ENCODE results near the gene KRT13. TPM values are rescaled to one million over a fixed set of nuclear protein-coding genes. Genes with fewer than 3 reads are reported as not detected.

Gene KRT13
- total RNA-seq, 1 donor from 2014 or later, result not detected

DNA sequence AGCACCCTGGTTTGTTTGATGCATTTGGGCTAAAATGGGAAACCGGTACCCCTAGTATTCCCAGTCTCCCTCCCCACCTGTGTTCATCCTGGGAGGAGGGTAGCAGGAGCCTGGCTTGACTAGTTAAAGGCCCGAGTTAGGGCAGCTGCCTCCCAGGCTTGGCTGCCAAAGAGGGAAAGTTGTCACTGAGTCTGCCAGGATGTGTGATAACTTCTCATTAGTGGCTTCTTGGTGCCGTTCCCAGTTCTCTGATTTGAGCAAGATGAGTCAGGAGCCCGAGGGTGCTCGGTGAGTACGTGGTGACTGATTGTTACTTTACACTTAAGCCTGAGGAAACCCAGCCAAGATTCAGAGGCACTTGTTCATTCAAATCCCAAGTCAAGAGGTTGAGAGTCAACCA is 40.7 kb downstream of the KRT13 start:
- DNase-seq (ENCODE audit: low spot score), result no peak
- Mint-ChIP-seq H3K36me3 (ENCODE audit: low read depth, unreplicated experiment) (no peaks in the 10 kb centered on the region), H3K9me3 (ENCODE audit: unreplicated experiment) (no peaks in the 10 kb centered on the region), H3K4me3 (ENCODE audit: unreplicated experiment) (no peak overlapping the region), H3K27ac (ENCODE audit: unreplicated experiment) (no peak overlapping the region), H3K4me1 (ENCODE audit: unreplicated experiment) (no peaks in the 10 kb centered on the region), H3K27me3 (ENCODE audit: unreplicated experiment) (peaks cover 4% of the 10 kb centered on the region)
- TF ChIP-seq, protein P1, sequence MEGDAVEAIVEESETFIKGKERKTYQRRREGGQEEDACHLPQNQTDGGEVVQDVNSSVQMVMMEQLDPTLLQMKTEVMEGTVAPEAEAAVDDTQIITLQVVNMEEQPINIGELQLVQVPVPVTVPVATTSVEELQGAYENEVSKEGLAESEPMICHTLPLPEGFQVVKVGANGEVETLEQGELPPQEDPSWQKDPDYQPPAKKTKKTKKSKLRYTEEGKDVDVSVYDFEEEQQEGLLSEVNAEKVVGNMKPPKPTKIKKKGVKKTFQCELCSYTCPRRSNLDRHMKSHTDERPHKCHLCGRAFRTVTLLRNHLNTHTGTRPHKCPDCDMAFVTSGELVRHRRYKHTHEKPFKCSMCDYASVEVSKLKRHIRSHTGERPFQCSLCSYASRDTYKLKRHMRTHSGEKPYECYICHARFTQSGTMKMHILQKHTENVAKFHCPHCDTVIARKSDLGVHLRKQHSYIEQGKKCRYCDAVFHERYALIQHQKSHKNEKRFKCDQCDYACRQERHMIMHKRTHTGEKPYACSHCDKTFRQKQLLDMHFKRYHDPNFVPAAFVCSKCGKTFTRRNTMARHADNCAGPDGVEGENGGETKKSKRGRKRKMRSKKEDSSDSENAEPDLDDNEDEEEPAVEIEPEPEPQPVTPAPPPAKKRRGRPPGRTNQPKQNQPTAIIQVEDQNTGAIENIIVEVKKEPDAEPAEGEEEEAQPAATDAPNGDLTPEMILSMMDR (IDR thresholded peaks at IDR 0.05; ENCODE audit: unreplicated experiment), result no peak

DNA sequence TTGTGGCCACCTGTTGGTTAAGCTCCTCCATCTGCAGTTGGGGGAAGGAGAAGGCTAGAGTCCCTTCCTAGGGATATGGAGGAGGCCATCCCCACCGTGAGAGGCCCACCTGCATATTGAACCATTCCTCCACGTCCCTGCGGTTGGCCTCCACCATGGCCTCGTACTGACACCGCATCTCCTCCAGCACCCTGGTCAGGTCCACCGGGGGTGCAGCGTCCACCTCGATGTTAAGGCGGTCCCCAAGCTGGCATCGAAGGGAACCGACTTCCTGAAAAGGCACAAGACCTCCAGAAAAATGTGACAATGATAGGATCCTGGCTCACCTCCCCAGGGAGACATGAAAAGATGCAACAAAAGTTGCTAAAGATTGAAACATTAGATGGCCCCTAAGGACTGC is 41.2 kb downstream of the KRT13 start:
- Mint-ChIP-seq H3K36me3 (ENCODE audit: low read depth, unreplicated experiment) (no peaks in the 10 kb centered on the region), H3K27ac (ENCODE audit: unreplicated experiment) (no peak overlapping the region), H3K4me3 (ENCODE audit: unreplicated experiment) (no peak overlapping the region), H3K4me1 (ENCODE audit: unreplicated experiment) (no peaks in the 10 kb centered on the region), H3K27me3 (ENCODE audit: unreplicated experiment) (peaks cover 4% of the 10 kb centered on the region), H3K9me3 (ENCODE audit: unreplicated experiment) (no peaks in the 10 kb centered on the region)
- TF ChIP-seq, protein P1 (IDR thresholded peaks at IDR 0.05; ENCODE audit: unreplicated experiment), result no peak
- DNase-seq (ENCODE audit: low spot score), result no peak

DNA sequence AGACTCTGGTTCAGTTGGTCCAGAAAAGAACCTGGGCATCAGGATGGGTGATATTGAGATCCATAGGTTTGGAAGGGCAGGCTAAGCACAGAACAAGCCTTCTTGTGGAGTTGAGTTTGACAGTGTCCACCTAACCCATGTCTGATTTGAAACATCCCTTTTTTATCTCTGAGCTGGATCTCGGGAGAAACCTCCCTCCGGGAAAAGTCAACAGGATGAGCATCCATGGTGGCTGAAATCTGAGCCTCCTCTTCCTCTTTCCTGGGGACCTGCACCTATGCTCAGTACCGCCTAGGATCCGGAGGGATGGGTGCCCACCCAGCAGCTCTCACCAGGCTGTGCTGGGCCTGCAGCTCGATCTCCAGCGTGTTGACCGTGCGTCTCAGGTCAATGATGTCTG is 41.7 kb downstream of the KRT13 start:
- no peak overlapping the region for H3K27ac Mint-ChIP-seq (ENCODE audit: unreplicated experiment)
- no peak overlapping the region for H3K4me3 Mint-ChIP-seq (ENCODE audit: unreplicated experiment)
- peaks cover 4% of the 10 kb centered on the region for H3K27me3 Mint-ChIP-seq (ENCODE audit: unreplicated experiment)
- no peak for DNase-seq (ENCODE audit: low spot score)
- no peaks in the 10 kb centered on the region for H3K9me3 Mint-ChIP-seq (ENCODE audit: unreplicated experiment)
- no peaks in the 10 kb centered on the region for H3K36me3 Mint-ChIP-seq (ENCODE audit: low read depth, unreplicated experiment)
- no peaks in the 10 kb centered on the region for H3K4me1 Mint-ChIP-seq (ENCODE audit: unreplicated experiment)
- TF ChIP-seq, protein P1 (IDR thresholded peaks at IDR 0.05; ENCODE audit: unreplicated experiment), result no peak

DNA sequence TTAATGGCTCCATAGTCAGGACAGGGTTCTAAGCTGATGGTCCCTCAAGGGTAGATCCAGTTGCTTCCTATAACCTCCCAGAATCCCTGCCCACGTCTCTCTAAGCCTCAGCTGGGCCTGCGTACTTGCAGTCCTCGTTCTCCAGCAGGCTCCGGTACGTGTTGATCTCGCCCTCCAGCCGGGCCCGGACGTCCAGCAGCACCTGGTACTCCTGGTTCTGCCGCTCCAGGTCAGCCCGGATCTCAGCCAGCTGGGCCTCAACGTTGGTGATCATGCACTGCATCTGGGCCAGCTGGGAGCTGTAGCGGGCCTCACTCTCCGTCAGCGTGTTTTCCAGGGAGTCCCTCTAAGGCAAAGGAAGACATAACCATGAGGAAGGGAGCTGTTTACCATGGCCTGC is 42.7 kb downstream of the KRT13 start:
- H3K4me1 Mint-ChIP-seq (ENCODE audit: unreplicated experiment), result no peaks in the 10 kb centered on the region
- no peaks in the 10 kb centered on the region for H3K36me3 Mint-ChIP-seq (ENCODE audit: low read depth, unreplicated experiment)
- TF ChIP-seq, protein P1 (IDR thresholded peaks at IDR 0.05; ENCODE audit: unreplicated experiment), result no peak
- DNase-seq (ENCODE audit: low spot score), result no peak
- H3K4me3 Mint-ChIP-seq (ENCODE audit: unreplicated experiment), result no peak overlapping the region
- peaks cover 4% of the 10 kb centered on the region for H3K27me3 Mint-ChIP-seq (ENCODE audit: unreplicated experiment)
- no peak overlapping the region for H3K27ac Mint-ChIP-seq (ENCODE audit: unreplicated experiment)
- no peaks in the 10 kb centered on the region for H3K9me3 Mint-ChIP-seq (ENCODE audit: unreplicated experiment)

DNA sequence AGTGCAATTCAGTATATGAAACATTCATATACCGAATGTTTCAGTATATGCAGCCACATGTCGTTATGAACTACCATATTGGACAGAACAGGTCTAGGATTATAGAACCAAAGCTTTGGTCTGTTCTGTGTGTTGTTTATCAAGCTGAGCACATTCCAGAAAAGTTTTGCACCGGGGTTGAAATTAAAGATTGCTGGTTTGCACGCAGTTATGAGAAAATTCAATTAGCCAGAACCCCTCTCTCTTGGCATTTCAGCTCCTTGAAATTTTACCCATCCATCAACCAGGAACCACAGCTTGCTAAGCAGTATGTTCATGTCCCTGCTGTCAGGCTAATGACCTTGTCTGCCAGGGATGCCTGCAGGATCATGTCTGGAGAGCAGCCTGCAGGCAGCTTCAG is 47.7 kb downstream of the KRT13 start:
- Mint-ChIP-seq H3K9me3 (ENCODE audit: unreplicated experiment) (no peaks in the 10 kb centered on the region), H3K27ac (ENCODE audit: unreplicated experiment) (no peak overlapping the region), H3K4me3 (ENCODE audit: unreplicated experiment) (no peak overlapping the region), H3K4me1 (ENCODE audit: unreplicated experiment) (no peaks in the 10 kb centered on the region), H3K27me3 (ENCODE audit: unreplicated experiment) (peaks cover 4% of the 10 kb centered on the region), H3K36me3 (ENCODE audit: low read depth, unreplicated experiment) (no peaks in the 10 kb centered on the region)
- TF ChIP-seq, protein P1 (IDR thresholded peaks at IDR 0.05; ENCODE audit: unreplicated experiment), result no peak
- no peak for DNase-seq (ENCODE audit: low spot score)
